Fibroblast of pulmonary artery (primary cell): ENCODE measurements around the gene GRID2.
A peak's percentile ranks its signal among the peaks of the same experiment; 100 is the strongest.

Experiments
- DNase-seq: peaks from one replicate; pipeline ENCODE4 v3.0.0-alpha.2; 2010; ENCODE audit warnings: low read depth
- H3K4me3 ChIP-seq: replicated peaks from 2 replicates; pipeline ENCODE4 v1.5.1; 2011; ENCODE audit warnings: low read depth, mild to moderate bottlenecking, control low read depth, low read length, moderate library complexity
- TF ChIP-seq, protein P1 (sequence below): IDR thresholded peaks from 2 replicates; pipeline ENCODE4 v1.5.1; 2011; ENCODE audit warnings: mild to moderate bottlenecking, control low read depth, low read length, inconsistent platforms; ENCODE audit errors: missing control alignments

GRID2 gene

DNA sequence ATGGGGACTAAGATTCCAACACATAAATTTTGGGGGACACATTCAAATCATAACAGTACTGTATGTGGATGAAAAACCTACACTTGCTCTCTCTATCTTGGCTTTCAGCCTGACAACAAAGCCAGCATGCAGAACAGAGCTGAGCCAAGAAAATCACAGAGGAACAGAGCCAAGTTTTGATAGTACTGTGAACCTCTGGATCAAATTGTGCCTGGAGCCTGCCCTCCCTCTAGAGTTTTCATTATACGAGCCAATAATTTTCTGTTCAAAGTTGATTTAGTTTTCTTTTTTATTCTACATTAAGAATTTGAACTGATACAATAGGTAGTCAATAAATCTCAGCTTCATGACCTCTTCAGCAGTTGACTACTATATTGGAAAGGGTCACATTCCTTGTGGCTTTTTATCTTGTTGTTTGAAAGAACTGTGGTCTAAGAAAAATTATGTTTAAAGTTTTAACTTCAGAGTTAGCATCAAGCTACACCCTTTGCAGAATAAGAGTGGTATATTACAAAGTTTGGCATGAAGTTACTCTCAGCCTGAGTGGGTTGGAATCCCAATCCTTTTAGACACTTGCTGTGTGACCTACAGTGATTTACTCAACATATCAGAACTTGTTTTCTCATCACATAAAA, 31.1 kb downstream of the GRID2 start:
- TF ChIP-seq, protein P1, sequence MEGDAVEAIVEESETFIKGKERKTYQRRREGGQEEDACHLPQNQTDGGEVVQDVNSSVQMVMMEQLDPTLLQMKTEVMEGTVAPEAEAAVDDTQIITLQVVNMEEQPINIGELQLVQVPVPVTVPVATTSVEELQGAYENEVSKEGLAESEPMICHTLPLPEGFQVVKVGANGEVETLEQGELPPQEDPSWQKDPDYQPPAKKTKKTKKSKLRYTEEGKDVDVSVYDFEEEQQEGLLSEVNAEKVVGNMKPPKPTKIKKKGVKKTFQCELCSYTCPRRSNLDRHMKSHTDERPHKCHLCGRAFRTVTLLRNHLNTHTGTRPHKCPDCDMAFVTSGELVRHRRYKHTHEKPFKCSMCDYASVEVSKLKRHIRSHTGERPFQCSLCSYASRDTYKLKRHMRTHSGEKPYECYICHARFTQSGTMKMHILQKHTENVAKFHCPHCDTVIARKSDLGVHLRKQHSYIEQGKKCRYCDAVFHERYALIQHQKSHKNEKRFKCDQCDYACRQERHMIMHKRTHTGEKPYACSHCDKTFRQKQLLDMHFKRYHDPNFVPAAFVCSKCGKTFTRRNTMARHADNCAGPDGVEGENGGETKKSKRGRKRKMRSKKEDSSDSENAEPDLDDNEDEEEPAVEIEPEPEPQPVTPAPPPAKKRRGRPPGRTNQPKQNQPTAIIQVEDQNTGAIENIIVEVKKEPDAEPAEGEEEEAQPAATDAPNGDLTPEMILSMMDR: no peak
- DNase-seq: peak; percentile 47
- H3K4me3 ChIP-seq: no peak overlapping the region

DNA sequence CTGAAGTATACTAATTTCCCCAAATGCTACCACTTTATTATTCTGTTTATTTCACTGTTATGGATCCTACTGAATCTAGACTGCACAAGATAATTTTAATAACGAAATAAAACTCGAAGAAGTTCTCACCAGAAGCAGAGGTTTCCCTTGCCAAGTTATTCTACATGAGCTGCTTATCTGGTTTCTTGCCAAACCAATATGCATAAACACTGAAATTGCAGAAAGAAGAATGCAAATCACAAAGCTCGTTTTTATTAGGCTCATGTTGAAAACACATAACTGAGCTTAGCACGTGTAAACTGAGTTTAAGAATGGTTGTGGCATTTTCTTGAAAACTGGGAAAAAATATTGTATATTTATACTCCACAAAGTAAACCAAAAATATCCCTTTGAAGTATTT, 35.9 kb downstream of the GRID2 start:
- no peak overlapping the region for H3K4me3 ChIP-seq
- TF ChIP-seq, protein P1: no peak
- DNase-seq: no peak

DNA sequence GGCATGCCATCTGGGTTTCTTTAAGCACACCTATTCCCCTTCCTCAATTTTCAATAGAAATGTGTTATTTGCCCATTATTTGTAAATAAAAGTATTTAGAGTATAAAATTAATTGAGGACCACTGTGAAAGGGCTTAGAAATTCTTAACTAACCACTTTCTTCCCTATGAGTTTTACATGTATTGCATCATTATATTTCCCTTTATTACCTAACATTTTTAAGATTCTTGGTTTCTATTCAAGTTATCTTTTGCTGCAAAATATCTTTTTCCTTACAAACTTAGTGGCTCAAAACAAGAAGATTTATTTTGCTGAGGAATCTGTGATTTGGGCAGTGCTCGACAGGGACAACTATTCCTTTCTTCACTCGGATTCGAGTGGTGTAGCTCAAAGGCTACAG, 40.5 kb downstream of the GRID2 start:
- H3K4me3 ChIP-seq: no peak overlapping the region
- TF ChIP-seq, protein P1: no peak
- no peak for DNase-seq

DNA sequence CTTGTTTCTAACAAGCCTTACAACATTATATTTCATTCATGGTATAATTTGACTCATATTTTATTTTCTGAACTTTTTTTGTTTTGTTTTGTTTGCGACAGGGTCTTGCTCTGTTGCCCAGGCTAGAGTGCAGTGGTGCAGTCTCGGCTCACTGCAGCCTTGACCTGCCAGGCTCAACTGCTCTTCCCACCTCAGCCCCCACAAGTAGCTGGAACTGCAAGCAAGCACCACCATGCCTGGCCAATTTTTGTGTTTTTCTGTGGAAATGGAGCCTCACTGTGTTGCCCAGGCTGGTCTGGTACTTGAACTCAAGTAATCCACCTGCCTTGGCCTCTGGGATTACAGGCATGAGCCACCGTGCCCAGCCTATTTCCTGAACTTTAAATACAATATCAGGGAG, 42.5 kb downstream of the GRID2 start:
- no peak overlapping the region for H3K4me3 ChIP-seq
- DNase-seq: no peak
- TF ChIP-seq, protein P1: no peak

DNA sequence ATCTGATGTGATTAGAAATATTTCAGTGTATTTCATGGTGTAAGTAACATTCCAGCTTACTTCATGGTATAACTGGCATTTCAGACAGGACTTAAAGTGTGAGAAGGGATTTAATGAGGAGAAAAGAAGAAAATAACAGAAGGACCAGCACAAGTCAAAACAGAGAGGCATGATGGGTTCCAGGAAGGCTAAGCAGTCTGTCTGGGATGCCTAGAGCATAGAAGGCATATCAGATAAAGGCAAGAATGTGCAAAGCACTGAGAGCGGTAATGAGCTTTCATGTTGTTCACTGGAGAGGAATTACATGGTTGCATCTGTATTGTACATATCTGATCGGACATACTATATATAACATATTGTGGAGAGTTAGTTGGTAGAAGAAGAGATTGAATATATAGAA, 54.2 kb downstream of the GRID2 start:
- DNase-seq: no peak
- H3K4me3 ChIP-seq: no peak overlapping the region
- TF ChIP-seq, protein P1: no peak

DNA sequence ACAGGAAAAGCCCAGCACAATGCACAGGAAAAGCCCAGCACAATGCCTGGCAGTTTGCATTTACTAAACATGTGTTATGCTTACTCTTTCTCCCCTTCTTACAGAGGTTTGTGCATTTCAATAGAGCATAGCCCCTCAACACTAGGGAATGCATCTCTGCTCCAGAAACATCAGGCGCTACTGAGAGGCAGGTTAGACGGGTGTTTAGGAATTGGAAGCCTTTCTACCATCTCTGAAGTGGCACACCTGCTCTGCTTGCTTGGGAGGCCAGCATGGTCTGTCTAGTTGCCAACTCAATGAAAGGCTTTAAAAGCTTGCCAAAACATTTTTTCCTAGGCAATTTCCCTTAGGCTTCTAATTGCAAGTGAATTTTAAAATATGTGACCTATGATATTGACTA, 55.7 kb downstream of the GRID2 start:
- no peak for DNase-seq
- TF ChIP-seq, protein P1: no peak

DNA sequence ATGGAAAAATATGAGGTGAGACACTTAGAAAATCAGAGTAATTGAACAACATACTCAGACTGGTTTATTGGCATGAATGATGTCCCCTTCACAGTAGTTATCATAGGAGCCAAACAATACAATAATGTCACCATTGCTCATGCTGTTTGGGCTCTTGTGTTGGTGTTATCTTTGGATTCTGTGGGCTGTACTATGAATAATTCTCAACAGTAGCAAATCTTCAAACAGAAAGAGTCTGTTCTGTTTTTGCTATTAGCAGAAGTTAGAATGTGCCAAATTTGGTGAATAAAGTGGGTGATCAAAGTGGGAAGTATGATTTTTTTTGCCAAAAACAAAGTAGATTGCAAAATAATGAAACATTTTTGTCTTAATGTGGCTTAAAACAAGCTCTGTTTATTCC, 58.3 kb downstream of the GRID2 start:
- H3K4me3 ChIP-seq: no peak overlapping the region
- TF ChIP-seq, protein P1: no peak
- no peak for DNase-seq

More for the DNA sequence above, 55.7 kb downstream of the GRID2 start:
- no peak overlapping the region for H3K4me3 ChIP-seq
